K562 (cell line): Measurements from ENCODE around the gene PIK3CA. TPM values are rescaled to one million over a fixed set of nuclear protein-coding genes. Genes with fewer than 3 reads are reported as not detected.

Experiments used
- ATAC-seq: fragments of 200-7000 bp; cut with Tn5 transposase; 3 replicates; pipeline ENCODE4 v1.9.1; 2020; ENCODE audit warnings: moderate library complexity
- BruUV-seq: library from RNA; stranded (reverse); fragments of 400-500 nt; replicated peaks from 2 replicates; lab custom pipeline; 2021; lab: Mats Ljungman, UMichigan
- CTCF ChIA-PET: fragments of 300-600 bp; formaldehyde crosslinking; extraction: SDS; loops from one replicate; lab custom pipeline; 2021; ENCODE audit warnings: low intra/inter-chr PET ratio; lab: Yijun Ruan, JAX
- POLR2A ChIA-PET: fragments of 300-600, 350-650 bp; sonication (Branson Sonifier 250); formaldehyde crosslinking; extraction: SDS; loops from one replicate; lab custom pipeline; 2021; ENCODE audit warnings: antibody characterized with exemption, inconsistent platforms; lab: Yijun Ruan, JAX
- DNase-seq, 4 experiments: peaks; one replicate each; pipeline versions ENCODE4 v3.0.0 to v3.0.0-alpha.2; 2011 to 2018; ENCODE audit warnings: low spot score in 3 of 4, mixed read lengths in 3 of 4; ENCODE audit errors: extremely low read depth in 1 of 4
- FAIRE-seq: peaks from 2 replicates; lab custom pipeline; 2011; peaks lifted over from hg19 to GRCh38; lab: Jason Lieb, UNC
- H2AFZ ChIP-seq: 2 replicates; pipeline ENCODE4 v1.6.0; 2011; ENCODE audit warnings: low read depth, low read length, control low read depth, inconsistent platforms
- H3K27ac ChIP-seq: fragments of 200-600 bp; 3 replicates; pipeline ENCODE4 v1.8.0; 2011; ENCODE audit warnings: low read depth, mild to moderate bottlenecking, control low read depth, inconsistent platforms, low read length, moderate library complexity, mixed read lengths; ENCODE audit errors: extremely low read depth
- H3K27me3 ChIP-seq, 2 experiments: fragments of 300-600 bp in 1 of 2; 2 replicates in 1 of 2; 3 replicates in 1 of 2; pipeline versions ENCODE4 v1.6.0 to v1.8.0; 2011; ENCODE audit warnings: inconsistent platforms in 2 of 2, low read length in 2 of 2, mild to moderate bottlenecking in 1 of 2, mixed read lengths in 1 of 2, moderate library complexity in 1 of 2; ENCODE audit not compliant: control insufficient read depth in 2 of 2, insufficient read depth in 2 of 2
- H3K36me3 ChIP-seq: fragments of 300-600 bp; 3 replicates; pipeline ENCODE4 v1.8.0; 2011; ENCODE audit warnings: mild to moderate bottlenecking, low read length, inconsistent platforms; ENCODE audit not compliant: control insufficient read depth, insufficient read depth
- H3K4me1 ChIP-seq, 2 experiments: fragments of 200-600 bp in 1 of 2; replicated peaks in 1 of 2; 2 replicates in 1 of 2; 3 replicates in 1 of 2; pipeline versions ENCODE4 v1.5.1 to v1.8.0; 2011; ENCODE audit warnings: inconsistent platforms in 2 of 2, low read length in 2 of 2, mild to moderate bottlenecking in 1 of 2, mixed read lengths in 1 of 2, moderate library complexity in 1 of 2; ENCODE audit not compliant: control insufficient read depth in 2 of 2, insufficient read depth in 2 of 2
- H3K4me2 ChIP-seq: 2 replicates; pipeline ENCODE4 v1.6.1; 2011; ENCODE audit warnings: low read length, control low read depth, inconsistent platforms, mixed read lengths; ENCODE audit not compliant: insufficient read depth
- H3K4me3 ChIP-seq: fragments of 200-600 bp; sonication (generic), shearing (Covaris generic); 2 replicates; pipeline ENCODE4 v1.5.1; 2016; ENCODE audit warnings: control low read depth, inconsistent platforms
- H3K79me2 ChIP-seq: fragments of 200-600 bp; 3 replicates; pipeline ENCODE4 v1.8.0; 2011; ENCODE audit warnings: low read length, inconsistent platforms; ENCODE audit not compliant: control insufficient read depth, insufficient read depth
- H3K9ac ChIP-seq, 2 experiments: 2 replicates each; pipeline versions ENCODE4 v1.6.0 to v1.6.1; 2011; ENCODE audit warnings: low read depth in 2 of 2, low read length in 2 of 2, control low read depth in 1 of 2, inconsistent platforms in 1 of 2, mild to moderate bottlenecking in 1 of 2, mixed read lengths in 1 of 2; ENCODE audit not compliant: insufficient read depth in 1 of 2
- H3K9me1 ChIP-seq: one replicate; pipeline ENCODE4 v1.6.0; 2011; ENCODE audit warnings: inconsistent platforms, mild to moderate bottlenecking, low read length, moderate library complexity; ENCODE audit not compliant: control insufficient read depth, insufficient read depth
- H3K9me3 ChIP-seq: replicated peaks from 2 replicates; pipeline ENCODE4 v1.5.1; 2011; ENCODE audit warnings: low read depth, low read length, inconsistent platforms; ENCODE audit not compliant: control insufficient read depth, insufficient read depth
- H4K20me1 ChIP-seq: replicated peaks from 2 replicates; pipeline ENCODE4 v1.6.1; 2011; ENCODE audit warnings: low read length, inconsistent platforms, mixed read lengths; ENCODE audit not compliant: control insufficient read depth, insufficient read depth
- BHLHE40 ChIP-seq: IDR thresholded peaks from 2 replicates; pipeline ENCODE4 v1.6.1; 2011; ENCODE audit warnings: low read length, improper control_type of control experiment
- DIDO1 ChIP-seq: fragments of 450-650 bp; IDR thresholded peaks from 2 replicates; pipeline ENCODE4 v1.6.1; 2016; ENCODE audit warnings: low read depth, missing biosample characterization, missing genetic modification characterization
- NCOA6 ChIP-seq: fragments of 450-650 bp; IDR thresholded peaks from 2 replicates; pipeline ENCODE4 v1.6.1; 2017; ENCODE audit warnings: mild to moderate bottlenecking
- POU5F1 ChIP-seq: fragments of 150-350 bp; IDR thresholded peaks from 2 replicates; pipeline ENCODE4 v1.6.1; 2014; ENCODE audit warnings: borderline replicate concordance, low read length, low read depth, mild to moderate bottlenecking; ENCODE audit not compliant: partially characterized antibody
- TEAD4 ChIP-seq, 2 experiments: sonication (generic) in 1 of 2; formaldehyde crosslinking in 1 of 2; IDR thresholded peaks; 2 replicates each; pipeline versions ENCODE4 v1.6.1 to v1.8.0; 2012 to 2022; ENCODE audit warnings: borderline replicate concordance in 1 of 2, inconsistent platforms in 1 of 2, low read length in 1 of 2, mild to moderate bottlenecking in 1 of 2, missing genetic modification reagents in 1 of 2
- U2AF2 ChIP-seq: fragments of 200-400 bp; formaldehyde crosslinking; optimal IDR thresholded peaks from 2 replicates; pipeline ENCODE3; 2017; ENCODE audit warnings: low read depth, mild to moderate bottlenecking, low read length
- ZNF12 ChIP-seq: sonication (generic); formaldehyde crosslinking; IDR thresholded peaks from 2 replicates; pipeline ENCODE4 v1.4.0; 2020; ENCODE audit warnings: mild to moderate bottlenecking, missing genetic modification reagents
- ZNF224 ChIP-seq: sonication (generic); formaldehyde crosslinking; IDR thresholded peaks from 2 replicates; pipeline ENCODE4 v1.8.0; 2022; ENCODE audit warnings: mild to moderate bottlenecking, missing genetic modification reagents
- ZNF3 ChIP-seq: fragments of 250-450 bp; sonication (Bioruptor Pico); IDR thresholded peaks from 2 replicates; pipeline ENCODE4 v1.5.0; 2021; ENCODE audit warnings: mild to moderate bottlenecking, moderate library complexity
- WGBS: fragments of 100-300 bp; shearing (Covaris generic); methylation state at CpG from one replicate; pipeline ENCODE4 v1.1.6; 2016; ENCODE audit warnings: low coverage, mixed read lengths; ENCODE audit not compliant: insufficient coverage; ENCODE audit errors: missing lambda C conversion rate; 5-methylcytosine and 5-hydroxymethylcytosine counted together
- in situ Hi-C: fragments of 300-500 bp; cut with MboI; formaldehyde crosslinking; loops from 4 replicates; pipeline ENCODE4 v1.15.0; 2018; ENCODE audit warnings: inconsistent platforms, mixed read lengths
- intact Hi-C: fragments of 100-400 bp; cut with micrococcal nuclease; formaldehyde crosslinking; loops from 2 replicates; pipeline ENCODE4 v1.14.2; 2022
- polyA plus RNA-seq, 8 experiments: library from polyadenylated mRNA; depleted of rRNA in 4 of 8; stranded (reverse) in 5 of 8; unstranded in 3 of 8; fragments of >200 nt; fragmentation: Nextera tagmentation in 2 of 8; fragmentation: Illumina TruSeq in 1 of 8; extraction: Ambion mirVana in 2 of 8; extraction: Trizol in 1 of 8; gene quantifications; 2 replicates each; pipeline versions ENCODE4 v1.2.1 to v1.2.3, GENCODE V29; 2011 to 2014; ENCODE audit warnings: inconsistent platforms in 1 of 8, missing spikeins in 1 of 8
- total RNA-seq, 7 experiments: library from RNA; depleted of rRNA in 6 of 7; stranded (reverse); fragments of >200 nt in 6 of 7; fragmentation: Illumina TruSeq in 2 of 7; extraction: Trizol in 2 of 7; gene quantifications; 2 replicates each; pipeline versions ENCODE4 v1.2.1 to v1.2.3, GENCODE V29; 2011 to 2021; ENCODE audit warnings: low replicate concordance in 1 of 7
- TF ChIP-seq, protein P1 (sequence below): fragments of 450-650 bp; IDR thresholded peaks from 2 replicates; pipeline ENCODE4 v1.6.1; 2017; ENCODE audit warnings: antibody characterized with exemption, mild to moderate bottlenecking
- TF ChIP-seq, protein P2 (sequence below), 2 experiments: fragments of 450-650 bp in 1 of 2; IDR thresholded peaks; 2 replicates each; pipeline ENCODE4 v1.6.1; 2011 to 2017; ENCODE audit warnings: low read depth in 2 of 2, antibody characterized with exemption in 1 of 2, borderline replicate concordance in 1 of 2, low read length in 1 of 2, mild to moderate bottlenecking in 1 of 2, mixed read lengths in 1 of 2; ENCODE audit not compliant: control insufficient read depth in 1 of 2

The PIK3CA gene
- total and polyA plus RNA-seq, 9 of the 15 experiments (the other 6 are each of a cell fraction or from before 2014, with no cell fraction given), result 3.8 to 19.4 (median 10.8) TPM

DNA sequence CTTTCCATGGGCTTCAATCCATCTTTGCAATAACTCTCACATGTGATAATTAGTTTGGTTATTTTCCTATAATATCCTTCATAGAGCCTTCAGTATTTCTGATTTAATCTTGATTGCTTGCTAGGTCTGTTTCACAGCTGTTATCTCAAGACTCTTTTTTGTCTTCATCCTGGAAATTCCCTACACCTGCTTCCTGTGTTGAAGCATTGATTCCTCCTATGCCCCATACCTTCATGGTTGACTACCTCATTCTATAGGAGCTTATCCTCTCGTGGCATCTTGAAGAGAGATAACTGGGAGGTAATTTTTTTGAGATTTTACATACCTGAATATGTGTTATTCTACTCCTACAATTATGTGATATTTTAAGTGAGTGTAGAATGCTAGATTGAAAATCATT lies 26.7 kb downstream of the PIK3CA start:
- no peak; the same call in 2 of the 3 replicates for ATAC-seq
- Histone ChIP-seq H3K4me3 (no peak overlapping the region), H3K4me1 (no peaks in the 10 kb centered on the region; a peak in 1 of 5 replicates), H3K79me2 (peaks cover 25% of the 10 kb centered on the region), H3K9ac (no peak overlapping the region), H3K27me3 (no peaks in the 10 kb centered on the region), H3K4me2 (no peak overlapping the region), H3K9me1 (no peaks in the 10 kb centered on the region), H3K9me3 (no peaks in the 10 kb centered on the region), H3K36me3 (no peaks in the 10 kb centered on the region), H2AFZ (no peak overlapping the region), H4K20me1 (no peaks in the 10 kb centered on the region), H3K27ac (no peak overlapping the region)
- intact Hi-C loops, result no loop called here
- in situ Hi-C loops, result no loop called here
- BruUV-seq, result no TSS peak
- no peak for FAIRE-seq
- DNase-seq, result no peak
- WGBS, result 21% methylated on average over 1 of the region's 1 CpG
- TF ChIP-seq ZNF224 (CRISPR knock-in tag) (no peak), POU5F1 (no peak), U2AF2 (no peak), ZNF3 (CRISPR knock-in tag) (no peak), DIDO1 (tag) (no peak), ZNF12 (CRISPR knock-in tag) (no peak), TEAD4 (IDR thresholded peaks at IDR 0.05; ENCODE audit: low read length) (no peak), TEAD4 (CRISPR knock-in tag; IDR thresholded peaks at IDR 0.05; ENCODE audit: borderline replicate concordance) (no peak), BHLHE40 (no peak), NCOA6 (no peak)
- TF ChIP-seq, protein P1, sequence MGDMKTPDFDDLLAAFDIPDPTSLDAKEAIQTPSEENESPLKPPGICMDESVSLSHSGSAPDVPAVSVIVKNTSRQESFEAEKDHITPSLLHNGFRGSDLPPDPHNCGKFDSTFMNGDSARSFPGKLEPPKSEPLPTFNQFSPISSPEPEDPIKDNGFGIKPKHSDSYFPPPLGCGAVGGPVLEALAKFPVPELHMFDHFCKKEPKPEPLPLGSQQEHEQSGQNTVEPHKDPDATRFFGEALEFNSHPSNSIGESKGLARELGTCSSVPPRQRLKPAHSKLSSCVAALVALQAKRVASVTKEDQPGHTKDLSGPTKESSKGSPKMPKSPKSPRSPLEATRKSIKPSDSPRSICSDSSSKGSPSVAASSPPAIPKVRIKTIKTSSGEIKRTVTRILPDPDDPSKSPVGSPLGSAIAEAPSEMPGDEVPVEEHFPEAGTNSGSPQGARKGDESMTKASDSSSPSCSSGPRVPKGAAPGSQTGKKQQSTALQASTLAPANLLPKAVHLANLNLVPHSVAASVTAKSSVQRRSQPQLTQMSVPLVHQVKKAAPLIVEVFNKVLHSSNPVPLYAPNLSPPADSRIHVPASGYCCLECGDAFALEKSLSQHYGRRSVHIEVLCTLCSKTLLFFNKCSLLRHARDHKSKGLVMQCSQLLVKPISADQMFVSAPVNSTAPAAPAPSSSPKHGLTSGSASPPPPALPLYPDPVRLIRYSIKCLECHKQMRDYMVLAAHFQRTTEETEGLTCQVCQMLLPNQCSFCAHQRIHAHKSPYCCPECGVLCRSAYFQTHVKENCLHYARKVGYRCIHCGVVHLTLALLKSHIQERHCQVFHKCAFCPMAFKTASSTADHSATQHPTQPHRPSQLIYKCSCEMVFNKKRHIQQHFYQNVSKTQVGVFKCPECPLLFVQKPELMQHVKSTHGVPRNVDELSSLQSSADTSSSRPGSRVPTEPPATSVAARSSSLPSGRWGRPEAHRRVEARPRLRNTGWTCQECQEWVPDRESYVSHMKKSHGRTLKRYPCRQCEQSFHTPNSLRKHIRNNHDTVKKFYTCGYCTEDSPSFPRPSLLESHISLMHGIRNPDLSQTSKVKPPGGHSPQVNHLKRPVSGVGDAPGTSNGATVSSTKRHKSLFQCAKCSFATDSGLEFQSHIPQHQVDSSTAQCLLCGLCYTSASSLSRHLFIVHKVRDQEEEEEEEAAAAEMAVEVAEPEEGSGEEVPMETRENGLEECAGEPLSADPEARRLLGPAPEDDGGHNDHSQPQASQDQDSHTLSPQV, result no peak
- TF ChIP-seq, protein P2, sequence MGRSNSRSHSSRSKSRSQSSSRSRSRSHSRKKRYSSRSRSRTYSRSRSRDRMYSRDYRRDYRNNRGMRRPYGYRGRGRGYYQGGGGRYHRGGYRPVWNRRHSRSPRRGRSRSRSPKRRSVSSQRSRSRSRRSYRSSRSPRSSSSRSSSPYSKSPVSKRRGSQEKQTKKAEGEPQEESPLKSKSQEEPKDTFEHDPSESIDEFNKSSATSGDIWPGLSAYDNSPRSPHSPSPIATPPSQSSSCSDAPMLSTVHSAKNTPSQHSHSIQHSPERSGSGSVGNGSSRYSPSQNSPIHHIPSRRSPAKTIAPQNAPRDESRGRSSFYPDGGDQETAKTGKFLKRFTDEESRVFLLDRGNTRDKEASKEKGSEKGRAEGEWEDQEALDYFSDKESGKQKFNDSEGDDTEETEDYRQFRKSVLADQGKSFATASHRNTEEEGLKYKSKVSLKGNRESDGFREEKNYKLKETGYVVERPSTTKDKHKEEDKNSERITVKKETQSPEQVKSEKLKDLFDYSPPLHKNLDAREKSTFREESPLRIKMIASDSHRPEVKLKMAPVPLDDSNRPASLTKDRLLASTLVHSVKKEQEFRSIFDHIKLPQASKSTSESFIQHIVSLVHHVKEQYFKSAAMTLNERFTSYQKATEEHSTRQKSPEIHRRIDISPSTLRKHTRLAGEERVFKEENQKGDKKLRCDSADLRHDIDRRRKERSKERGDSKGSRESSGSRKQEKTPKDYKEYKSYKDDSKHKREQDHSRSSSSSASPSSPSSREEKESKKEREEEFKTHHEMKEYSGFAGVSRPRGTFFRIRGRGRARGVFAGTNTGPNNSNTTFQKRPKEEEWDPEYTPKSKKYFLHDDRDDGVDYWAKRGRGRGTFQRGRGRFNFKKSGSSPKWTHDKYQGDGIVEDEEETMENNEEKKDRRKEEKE (IDR thresholded peaks at IDR 0.05; ENCODE audit: borderline replicate concordance in 1 of 2, control insufficient read depth in 1 of 2, low read depth in 2 of 2, low read length in 1 of 2), result no peak
- ChIA-PET POLR2A (interaction anchor here (0.7 to 1.8 kb wide), 2 partner anchors 11 to 26 kb away, joined by 3 to 7 read pairs; no protein-coding TSS in a partner anchor), CTCF (no interaction called here)
